Eye (tissue), 1 donor: Measurements from ENCODE around the gene CYB561D1.
A peak's percentile ranks its signal among the peaks of the same experiment; 100 is the strongest.

ENCODE experiments used
- DNase-seq: peaks from one replicate; pipeline ENCODE4 v3.0.0-alpha.2; 2015

Gene CYB561D1

GRCh38 chr1:109482242-109482641 is 11.7 kb upstream of the CYB561D1 start:
- no peak for DNase-seq

- DNase-seq: no peak
Observed at GRCh38 chr1:109482791-109483671, 10.9 kb upstream of the CYB561D1 start.

- DNase-seq: peak; percentile 97
Observed at GRCh38 chr1:109483672-109484518, 10.0 kb upstream of the CYB561D1 start, which contains the start of gene ATXN7L2. Gene ATXN7L2 (plus strand): TSS chr1:109483905. CDS start chr1:109483954, 49 bp downstream.

GRCh38 chr1:109484519-109484975 is 9.3 kb upstream of the CYB561D1 start:
- DNase-seq: no peak

GRCh38 chr1:109485001-109485400 is 8.9 kb upstream of the CYB561D1 start:
- DNase-seq: peak; percentile 80

GRCh38 chr1:109487261-109487660 is 6.6 kb upstream of the CYB561D1 start:
- no peak for DNase-seq

- no peak for DNase-seq
Observed at GRCh38 chr1:109488201-109488600, 5.7 kb upstream of the CYB561D1 start.

- DNase-seq: no peak
Observed at GRCh38 chr1:109488696-109489095, 5.2 kb upstream of the CYB561D1 start.

- peak; percentile 86 for DNase-seq
Observed at GRCh38 chr1:109490029-109490933, 3.6 kb upstream of the CYB561D1 start.

- DNase-seq: no peak
Observed at GRCh38 chr1:109490934-109491302, 3.0 kb upstream of the CYB561D1 start.

- DNase-seq: no peak
Observed at GRCh38 chr1:109491372-109491771, 2.5 kb upstream of the CYB561D1 start.

GRCh38 chr1:109492779-109493178 is 1.1 kb upstream of the CYB561D1 start:
- no peak for DNase-seq

GRCh38 chr1:109493227-109493626 is 667 bp upstream of the CYB561D1 start:
- DNase-seq: peak; percentile 37

- no peak for DNase-seq
Observed at GRCh38 chr1:109495738-109496137, 1.8 kb downstream of the CYB561D1 start.

GRCh38 chr1:109497449-109498160 is 3.7 kb downstream of the CYB561D1 start:
- no peak for DNase-seq

- peak; percentile 91 for DNase-seq
Observed at GRCh38 chr1:109498161-109498801, 4.4 kb downstream of the CYB561D1 start.

- no peak for DNase-seq
Observed at GRCh38 chr1:109499081-109499480, 5.2 kb downstream of the CYB561D1 start.

GRCh38 chr1:109499661-109500536 is 6.0 kb downstream of the CYB561D1 start:
- DNase-seq: no peak

GRCh38 chr1:109500941-109501381 is 7.1 kb downstream of the CYB561D1 start:
- DNase-seq: no peak
